RWPE2 (cell line): ENCODE measurements around the gene ATP6V0C.

Source experiments
- ATAC-seq: fragments of 200-7000 bp; cut with Tn5 transposase; 3 replicates; pipeline ENCODE4 v1.9.1; 2021; ENCODE audit warnings: low read depth
- DNase-seq: peaks from one replicate; pipeline ENCODE4 v3.0.0-alpha.2; 2020; ENCODE audit warnings: low spot score
- H3K27ac ChIP-seq: fragments of 450-650 bp; 2 replicates; pipeline ENCODE4 v1.5.1; 2017; ENCODE audit warnings: mild to moderate bottlenecking; ENCODE audit not compliant: poor library complexity, severe bottlenecking
- H3K27me3 ChIP-seq: fragments of 250-450 bp; sonication (Bioruptor Pico); 2 replicates; pipeline ENCODE4 v1.5.1; 2021; ENCODE audit warnings: mild to moderate bottlenecking, moderate library complexity; ENCODE audit not compliant: insufficient read depth, poor library complexity, severe bottlenecking
- H3K36me3 ChIP-seq: fragments of 250-450 bp; sonication (Bioruptor Pico); 2 replicates; pipeline ENCODE4 v1.5.1; 2020; ENCODE audit warnings: low read depth, mild to moderate bottlenecking, moderate library complexity
- H3K4me1 ChIP-seq: fragments of 250-450 bp; sonication (Bioruptor Pico); 2 replicates; pipeline ENCODE4 v1.5.1; 2021; ENCODE audit warnings: mild to moderate bottlenecking, moderate library complexity; ENCODE audit not compliant: insufficient read depth, poor library complexity, severe bottlenecking
- H3K4me3 ChIP-seq: fragments of 250-450 bp; sonication (Bioruptor Pico); 2 replicates; pipeline ENCODE4 v1.5.1; 2021; ENCODE audit warnings: mild to moderate bottlenecking, moderate library complexity; ENCODE audit not compliant: severe bottlenecking
- H3K9me3 ChIP-seq: fragments of 250-450 bp; sonication (Bioruptor Pico); 2 replicates; pipeline ENCODE4 v1.5.1; 2021; ENCODE audit warnings: mild to moderate bottlenecking, moderate library complexity; ENCODE audit not compliant: severe bottlenecking
- CTCF ChIP-seq: fragments of 450-650 bp; IDR thresholded peaks from one replicate; pipeline ENCODE4 v1.5.1; 2017; ENCODE audit warnings: mild to moderate bottlenecking, moderate library complexity; ENCODE audit not compliant: poor library complexity, severe bottlenecking

ATP6V0C gene

GRCh38 chr16:2508722-2509400, 4.9 kb upstream of the ATP6V0C start:
- no peaks in the 10 kb centered on the region for H3K36me3 ChIP-seq
- H3K4me3 ChIP-seq = no peak overlapping the region
- H3K4me1 ChIP-seq = no peaks in the 10 kb centered on the region
- DNase-seq = no peak
- H3K27ac ChIP-seq = no peak overlapping the region
- TF ChIP-seq CTCF = no peak
- no peak for ATAC-seq
- H3K27me3 ChIP-seq = no peaks in the 10 kb centered on the region
- no peaks in the 10 kb centered on the region for H3K9me3 ChIP-seq

GRCh38 chr16:2511128-2511800, 2.5 kb upstream of the ATP6V0C start:
- no peak for TF ChIP-seq CTCF
- DNase-seq (no peak), ATAC-seq (no peak)
- no peak overlapping the region for H3K4me3 ChIP-seq
- H3K9me3 ChIP-seq = no peaks in the 10 kb centered on the region
- no peaks in the 10 kb centered on the region for H3K36me3 ChIP-seq
- H3K27ac ChIP-seq = no peak overlapping the region
- peaks cover 6% of the 10 kb centered on the region for H3K4me1 ChIP-seq
- no peaks in the 10 kb centered on the region for H3K27me3 ChIP-seq

- no peaks in the 10 kb centered on the region for H3K9me3 ChIP-seq
- no peak for TF ChIP-seq CTCF
- H3K4me3 ChIP-seq = no peak overlapping the region
- H3K27me3 ChIP-seq = no peaks in the 10 kb centered on the region
- no peak overlapping the region for H3K27ac ChIP-seq
- ATAC-seq = no peak
- no peak for DNase-seq
- H3K4me1 ChIP-seq = peaks cover 15% of the 10 kb centered on the region
- H3K36me3 ChIP-seq = no peaks in the 10 kb centered on the region
These were observed 1.6 kb upstream of the ATP6V0C start for GRCh38 chr16:2511996-2512734.

- Histone ChIP-seq H3K4me3 (peak overlapping the region; percentile 92), H3K36me3 (no peaks in the 10 kb centered on the region), H3K27me3 (no peaks in the 10 kb centered on the region), H3K9me3 (no peaks in the 10 kb centered on the region), H3K4me1 (peaks cover 17% of the 10 kb centered on the region), H3K27ac (no peak overlapping the region)
- ATAC-seq = no peak
- TF ChIP-seq CTCF = no peak
- no peak for DNase-seq
These were observed 882 bp upstream of the ATP6V0C start for GRCh38 chr16:2512735-2513404.
